HG02981 (cell line): ENCODE data around the gene STRIP1.
"Not testable (repeated sequence)": the region's sequence is repeated elsewhere in the genome, so short reads cannot be mapped to it uniquely, and the experiment has no call there.

Source experiments
- ATAC-seq: cut with Tn5 transposase; IDR thresholded peaks from one replicate; pipeline ENCODE4 v1.9.1; 2021; ENCODE audit warnings: mild to moderate bottlenecking, moderate library complexity; ENCODE audit not compliant: unreplicated experiment

The STRIP1 gene

GRCh38 chr1:110068646-110069403 is 34.4 kb downstream of the STRIP1 start:
- ATAC-seq: no peak

GRCh38 chr1:110069404-110070281 is 35.2 kb downstream of the STRIP1 start:
- ATAC-seq: no peak

GRCh38 chr1:110070282-110070669 is 35.9 kb downstream of the STRIP1 start:
- no peak for ATAC-seq

GRCh38 chr1:110070671-110071242 is 36.3 kb downstream of the STRIP1 start, which contains the start of gene ALX3:
TSS of gene ALX3 (minus strand) at chr1:110070672. CDS start at chr1:110070612, 60 bp downstream.
- no peak for ATAC-seq

GRCh38 chr1:110074166-110074565 is 39.7 kb downstream of the STRIP1 start:
- no peak for ATAC-seq

GRCh38 chr1:110076789-110077500 is 42.5 kb downstream of the STRIP1 start:
- no peak for ATAC-seq

- ATAC-seq: not testable (repeated sequence)
Measured at GRCh38 chr1:110079995-110080394, 45.6 kb downstream of the STRIP1 start.

- ATAC-seq: no peak
Measured at GRCh38 chr1:110081061-110081460, 46.6 kb downstream of the STRIP1 start.

- no peak for ATAC-seq
Measured at GRCh38 chr1:110082477-110082876, 48.1 kb downstream of the STRIP1 start.

GRCh38 chr1:110083061-110083865 is 48.8 kb downstream of the STRIP1 start:
- ATAC-seq: no peak

- no peak for ATAC-seq
Measured at GRCh38 chr1:110083866-110084226, 49.4 kb downstream of the STRIP1 start.

GRCh38 chr1:110084227-110085078 is 50.0 kb downstream of the STRIP1 start:
- ATAC-seq: no peak

GRCh38 chr1:110085671-110086070 is 51.2 kb downstream of the STRIP1 start:
- ATAC-seq: no peak

GRCh38 chr1:110086961-110087360 is 52.5 kb downstream of the STRIP1 start:
- no peak for ATAC-seq

GRCh38 chr1:110087812-110088738 is 53.7 kb downstream of the STRIP1 start:
- no peak for ATAC-seq

- ATAC-seq: no peak
Measured at GRCh38 chr1:110088739-110089316, 54.4 kb downstream of the STRIP1 start.

- no peak for ATAC-seq
Measured at GRCh38 chr1:110089561-110090275, 55.3 kb downstream of the STRIP1 start.
